ENCODE results near the gene DLEC1.
A peak's percentile ranks its signal among the peaks of the same experiment; 100 is the strongest.

DLEC1 gene

GRCh38 chr3:38109580-38110313 lies 70.7 kb downstream of the DLEC1 start:
- no peak for DNase-seq (ENCODE audit: low read depth)

- no peak for DNase-seq (ENCODE audit: low read depth)
Measured at GRCh38 chr3:38110314-38111050, 71.5 kb downstream of the DLEC1 start.

- DNase-seq (ENCODE audit: low read depth) = no peak
Measured at GRCh38 chr3:38111201-38111600, 72.2 kb downstream of the DLEC1 start.

- DNase-seq (ENCODE audit: low read depth) = no peak
Measured at GRCh38 chr3:38111696-38112377, 72.8 kb downstream of the DLEC1 start.

- no peak for DNase-seq (ENCODE audit: low read depth)
Measured at GRCh38 chr3:38112378-38112761, 73.4 kb downstream of the DLEC1 start.

- DNase-seq (ENCODE audit: low read depth) = no peak
Measured at GRCh38 chr3:38114052-38114874, 75.3 kb downstream of the DLEC1 start.

- DNase-seq (ENCODE audit: low read depth) = no peak
Measured at GRCh38 chr3:38114875-38115644, 76.1 kb downstream of the DLEC1 start.

- no peak for DNase-seq (ENCODE audit: low read depth)
Measured at GRCh38 chr3:38115645-38116427, 76.8 kb downstream of the DLEC1 start.

- DNase-seq (ENCODE audit: low read depth) = no peak
Measured at GRCh38 chr3:38116471-38117162, 77.6 kb downstream of the DLEC1 start.

- no peak for DNase-seq (ENCODE audit: low read depth)
Measured at GRCh38 chr3:38117163-38117716, 78.2 kb downstream of the DLEC1 start.

GRCh38 chr3:38117748-38118420 lies 78.9 kb downstream of the DLEC1 start:
- peak; percentile 50 for DNase-seq (ENCODE audit: low read depth)

GRCh38 chr3:38118421-38119247 lies 79.6 kb downstream of the DLEC1 start:
- no peak for DNase-seq (ENCODE audit: low read depth)

- no peak for DNase-seq (ENCODE audit: low read depth)
Measured at GRCh38 chr3:38119248-38119544, 80.2 kb downstream of the DLEC1 start.

GRCh38 chr3:38119821-38120692 lies 81.0 kb downstream of the DLEC1 start:
- DNase-seq (ENCODE audit: low read depth) = no peak

GRCh38 chr3:38120693-38121450 lies 81.9 kb downstream of the DLEC1 start:
- DNase-seq (ENCODE audit: low read depth) = no peak

- DNase-seq (ENCODE audit: low read depth) = no peak
Measured at GRCh38 chr3:38121451-38121831, 82.4 kb downstream of the DLEC1 start.

All from stimulated activated CD8-positive, alpha-beta memory T cell treated with anti-CD3 and anti-CD28 coated beads, Interleukin-7, amount 100 ng/mL, for 24 hours (primary cell).